Body of pancreas (tissue), 4 donors: ENCODE results near the gene MMP20.

ENCODE experiments used
- POLR2A ChIP-seq, 3 donors: fragments of 450-650 bp; IDR thresholded peaks; one replicate each; pipeline ENCODE4 v1.6.1; 2016; ENCODE audit warnings: antibody characterized with exemption in 3 of 3, mild to moderate bottlenecking in 2 of 3
- TF ChIP-seq, protein P1 (sequence below), 7 experiments: fragments of 450-650 bp in 4 of 7; fragments of 200-600 bp in 3 of 7; sonication (generic) in 3 of 7; IDR thresholded peaks; one replicate each; pipeline ENCODE4 v1.5.1; 2016 to 2019; ENCODE audit warnings: antibody characterized with exemption in 7 of 7

DNA sequence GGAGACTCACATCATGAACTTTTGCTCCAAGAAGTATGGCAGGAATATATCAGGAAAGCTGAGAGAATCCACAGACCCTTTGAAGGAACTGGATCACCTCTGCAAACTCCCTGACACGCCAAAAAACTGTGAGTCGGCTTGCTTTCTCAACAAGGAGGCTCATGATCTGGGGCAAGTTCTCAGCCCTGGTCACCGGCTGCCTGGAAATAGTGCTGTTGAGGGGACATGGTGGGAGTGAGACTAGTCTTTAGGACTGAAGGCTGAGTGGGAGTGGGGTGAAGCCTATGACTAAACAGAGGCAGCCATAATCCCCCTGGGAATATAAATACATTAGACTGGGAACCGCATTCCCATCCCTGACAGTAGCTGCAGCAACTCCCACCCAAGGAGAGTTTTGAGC lies 86.2 kb downstream of the MMP20 start:
- TF ChIP-seq, protein P1, sequence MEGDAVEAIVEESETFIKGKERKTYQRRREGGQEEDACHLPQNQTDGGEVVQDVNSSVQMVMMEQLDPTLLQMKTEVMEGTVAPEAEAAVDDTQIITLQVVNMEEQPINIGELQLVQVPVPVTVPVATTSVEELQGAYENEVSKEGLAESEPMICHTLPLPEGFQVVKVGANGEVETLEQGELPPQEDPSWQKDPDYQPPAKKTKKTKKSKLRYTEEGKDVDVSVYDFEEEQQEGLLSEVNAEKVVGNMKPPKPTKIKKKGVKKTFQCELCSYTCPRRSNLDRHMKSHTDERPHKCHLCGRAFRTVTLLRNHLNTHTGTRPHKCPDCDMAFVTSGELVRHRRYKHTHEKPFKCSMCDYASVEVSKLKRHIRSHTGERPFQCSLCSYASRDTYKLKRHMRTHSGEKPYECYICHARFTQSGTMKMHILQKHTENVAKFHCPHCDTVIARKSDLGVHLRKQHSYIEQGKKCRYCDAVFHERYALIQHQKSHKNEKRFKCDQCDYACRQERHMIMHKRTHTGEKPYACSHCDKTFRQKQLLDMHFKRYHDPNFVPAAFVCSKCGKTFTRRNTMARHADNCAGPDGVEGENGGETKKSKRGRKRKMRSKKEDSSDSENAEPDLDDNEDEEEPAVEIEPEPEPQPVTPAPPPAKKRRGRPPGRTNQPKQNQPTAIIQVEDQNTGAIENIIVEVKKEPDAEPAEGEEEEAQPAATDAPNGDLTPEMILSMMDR (IDR thresholded peaks at IDR 0.05), result no peak
- no peak for TF ChIP-seq POLR2A (IDR thresholded peaks at IDR 0.05)
